Dendritic cell treated with granulocyte-macrophage colony-stimulating factor and Interleukin-4, amounts not matched to agents 40 ng/mL and 50 ng/mL, for 4 days (primary cell): ENCODE data around the gene POLR2E.

Experiments
- H3K27ac Mint-ChIP-seq: one replicate; pipeline ENCODE4 v1.8.0; 2022; ENCODE audit warnings: mild to moderate bottlenecking, mixed read lengths
- H3K27me3 Mint-ChIP-seq: one replicate; pipeline ENCODE4 v1.8.0; 2022; ENCODE audit warnings: mild to moderate bottlenecking, mixed read lengths
- H3K36me3 Mint-ChIP-seq: one replicate; pipeline ENCODE4 v1.8.0; 2022; ENCODE audit warnings: low read depth, mixed read lengths
- H3K4me1 Mint-ChIP-seq: one replicate; pipeline ENCODE4 v1.8.0; 2022; ENCODE audit warnings: low read depth, mixed read lengths
- H3K4me3 Mint-ChIP-seq: one replicate; pipeline ENCODE4 v1.8.0; 2022; ENCODE audit warnings: mild to moderate bottlenecking, moderate library complexity, mixed read lengths
- H3K9me3 Mint-ChIP-seq: one replicate; pipeline ENCODE4 v1.8.0; 2022; ENCODE audit warnings: mixed read lengths
- intact Hi-C: fragments of 100-400 bp; cut with micrococcal nuclease; formaldehyde crosslinking; loops from one replicate; pipeline ENCODE4 v1.15.0; 2022

The POLR2E gene

GRCh38 chr19:1088416-1089010 lies 6.7 kb downstream of the POLR2E start:
- H3K9me3 Mint-ChIP-seq = no peaks in the 10 kb centered on the region
- H3K27ac Mint-ChIP-seq = peak overlapping the region; percentile 98
- H3K27me3 Mint-ChIP-seq = no peaks in the 10 kb centered on the region
- H3K36me3 Mint-ChIP-seq = peaks cover 100% of the 10 kb centered on the region
- peaks cover 80% of the 10 kb centered on the region for H3K4me1 Mint-ChIP-seq
- H3K4me3 Mint-ChIP-seq = peak overlapping the region; percentile 54
- intact Hi-C loops = no loop called here

- intact Hi-C loops = no loop called here
- H3K4me1 Mint-ChIP-seq = peaks cover 80% of the 10 kb centered on the region
These were observed 7.3 kb downstream of the POLR2E start for GRCh38 chr19:1087813-1088415.

GRCh38 chr19:1086613-1087012 lies 8.6 kb downstream of the POLR2E start:
- intact Hi-C loops = no loop called here
- no peaks in the 10 kb centered on the region for H3K27me3 Mint-ChIP-seq
- H3K9me3 Mint-ChIP-seq = no peaks in the 10 kb centered on the region
- H3K4me1 Mint-ChIP-seq = peaks cover 86% of the 10 kb centered on the region
- peak overlapping the region; percentile 98 for H3K27ac Mint-ChIP-seq
- no peak overlapping the region for H3K4me3 Mint-ChIP-seq
- H3K36me3 Mint-ChIP-seq = peaks cover 100% of the 10 kb centered on the region

More at GRCh38 chr19:1087813-1088415, 7.3 kb downstream of the POLR2E start:
- H3K36me3 Mint-ChIP-seq = peaks cover 100% of the 10 kb centered on the region
- peak overlapping the region; percentile 98 for H3K27ac Mint-ChIP-seq
- no peaks in the 10 kb centered on the region for H3K9me3 Mint-ChIP-seq
- H3K4me3 Mint-ChIP-seq = peak overlapping the region; percentile 54
- H3K27me3 Mint-ChIP-seq = no peaks in the 10 kb centered on the region

GRCh38 chr19:1085676-1086442 lies 9.3 kb downstream of the POLR2E start:
- no peaks in the 10 kb centered on the region for H3K27me3 Mint-ChIP-seq
- H3K4me1 Mint-ChIP-seq = peaks cover 86% of the 10 kb centered on the region
- intact Hi-C loops = no loop called here
- peaks cover 100% of the 10 kb centered on the region for H3K36me3 Mint-ChIP-seq
- H3K4me3 Mint-ChIP-seq = no peak overlapping the region
- no peaks in the 10 kb centered on the region for H3K9me3 Mint-ChIP-seq
- H3K27ac Mint-ChIP-seq = peak overlapping the region; percentile 98

- H3K36me3 Mint-ChIP-seq = peaks cover 100% of the 10 kb centered on the region
- no peaks in the 10 kb centered on the region for H3K27me3 Mint-ChIP-seq
- intact Hi-C loops = no loop called here
- H3K4me1 Mint-ChIP-seq = peaks cover 89% of the 10 kb centered on the region
- H3K27ac Mint-ChIP-seq = peak overlapping the region; percentile 98
- no peak overlapping the region for H3K4me3 Mint-ChIP-seq
- H3K9me3 Mint-ChIP-seq = no peaks in the 10 kb centered on the region
These were observed 10.0 kb downstream of the POLR2E start for GRCh38 chr19:1085053-1085658.

- peaks cover 88% of the 10 kb centered on the region for H3K4me1 Mint-ChIP-seq
- H3K36me3 Mint-ChIP-seq = peaks cover 100% of the 10 kb centered on the region
- no peaks in the 10 kb centered on the region for H3K9me3 Mint-ChIP-seq
- intact Hi-C loops = no loop called here
- H3K27ac Mint-ChIP-seq = peak overlapping the region; percentile 98
- no peaks in the 10 kb centered on the region for H3K27me3 Mint-ChIP-seq
- H3K4me3 Mint-ChIP-seq = no peak overlapping the region
These were observed 10.9 kb downstream of the POLR2E start for GRCh38 chr19:1084024-1084868.

GRCh38 chr19:1082928-1083816 lies 12.0 kb downstream of the POLR2E start:
- intact Hi-C loops = no loop called here
- peaks cover 100% of the 10 kb centered on the region for H3K36me3 Mint-ChIP-seq
- peak overlapping the region; percentile 86 for H3K27ac Mint-ChIP-seq
- no peaks in the 10 kb centered on the region for H3K9me3 Mint-ChIP-seq
- H3K4me3 Mint-ChIP-seq = no peak overlapping the region
- H3K4me1 Mint-ChIP-seq = peaks cover 77% of the 10 kb centered on the region
- no peaks in the 10 kb centered on the region for H3K27me3 Mint-ChIP-seq

- no peaks in the 10 kb centered on the region for H3K27me3 Mint-ChIP-seq
- peaks cover 76% of the 10 kb centered on the region for H3K4me1 Mint-ChIP-seq
- peaks cover 100% of the 10 kb centered on the region for H3K36me3 Mint-ChIP-seq
- intact Hi-C loops = no loop called here
- no peaks in the 10 kb centered on the region for H3K9me3 Mint-ChIP-seq
- H3K4me3 Mint-ChIP-seq = peak overlapping the region; percentile 59
- peak overlapping the region; percentile 86 for H3K27ac Mint-ChIP-seq
These were observed 12.8 kb downstream of the POLR2E start for GRCh38 chr19:1082165-1082927.

GRCh38 chr19:1081301-1082164 lies 13.6 kb downstream of the POLR2E start:
- Mint-ChIP-seq H3K9me3 (no peaks in the 10 kb centered on the region), H3K36me3 (peaks cover 100% of the 10 kb centered on the region), H3K27me3 (no peaks in the 10 kb centered on the region), H3K4me1 (peaks cover 76% of the 10 kb centered on the region), H3K4me3 (peak overlapping the region; percentile 20), H3K27ac (peak overlapping the region; percentile 81)
- intact Hi-C loops = no loop called here

- Mint-ChIP-seq H3K9me3 (no peaks in the 10 kb centered on the region), H3K4me1 (peaks cover 73% of the 10 kb centered on the region), H3K27me3 (no peaks in the 10 kb centered on the region), H3K36me3 (peaks cover 100% of the 10 kb centered on the region), H3K27ac (peak overlapping the region; percentile 81), H3K4me3 (no peak overlapping the region)
- intact Hi-C loops = no loop called here
These were observed 14.6 kb downstream of the POLR2E start for GRCh38 chr19:1080360-1081161.

GRCh38 chr19:1079566-1080111 lies 15.5 kb downstream of the POLR2E start:
- Mint-ChIP-seq H3K36me3 (peaks cover 96% of the 10 kb centered on the region), H3K27ac (peak overlapping the region; percentile 81), H3K9me3 (no peaks in the 10 kb centered on the region), H3K4me3 (peak overlapping the region; percentile 45), H3K4me1 (peaks cover 68% of the 10 kb centered on the region), H3K27me3 (no peaks in the 10 kb centered on the region)
- intact Hi-C loops = no loop called here
